Mesenchymal stem cell (in vitro differentiated cells and primary cell): ENCODE data around the gene NAV2.

Experiments
- DNase-seq: peaks from one replicate; pipeline ENCODE4 v3.0.0-alpha.2; 2013
- H2AFZ ChIP-seq: one replicate; pipeline ENCODE4 v1.6.1; 2013; ENCODE audit warnings: low read depth, mild to moderate bottlenecking, control low read depth, inconsistent platforms, low read length, moderate library complexity
- H2AK5ac ChIP-seq: 2 replicates; pipeline ENCODE4 v1.6.1; 2013; ENCODE audit warnings: low read length, moderate library complexity, mild to moderate bottlenecking, inconsistent platforms; ENCODE audit not compliant: severe bottlenecking
- H2BK120ac ChIP-seq: one replicate; pipeline ENCODE4 v1.6.1; 2013; ENCODE audit warnings: low read depth, mild to moderate bottlenecking, inconsistent platforms, low read length, moderate library complexity
- H2BK12ac ChIP-seq, 2 experiments: one replicate each; pipeline ENCODE4 v1.6.1; 2013; ENCODE audit warnings: inconsistent platforms in 2 of 2, low read length in 2 of 2, mild to moderate bottlenecking in 2 of 2, moderate library complexity in 2 of 2, control low read depth in 1 of 2
- H2BK15ac ChIP-seq: one replicate; pipeline ENCODE4 v1.6.1; 2013; ENCODE audit warnings: mild to moderate bottlenecking, low read depth, inconsistent platforms; ENCODE audit not compliant: poor library complexity, severe bottlenecking
- H2BK5ac ChIP-seq: 2 replicates; pipeline ENCODE4 v1.6.1; 2013; ENCODE audit warnings: low read depth, mild to moderate bottlenecking, low read length, control low read depth, inconsistent platforms; ENCODE audit not compliant: poor library complexity, severe bottlenecking
- H3K14ac ChIP-seq, 2 experiments: one replicate each; pipeline ENCODE4 v1.6.1; 2013; ENCODE audit warnings: inconsistent platforms in 2 of 2, low read length in 2 of 2, control low read depth in 1 of 2, mild to moderate bottlenecking in 1 of 2, moderate library complexity in 1 of 2
- H3K18ac ChIP-seq, 2 experiments: one replicate each; pipeline ENCODE4 v1.6.1; 2013; ENCODE audit warnings: inconsistent platforms in 2 of 2, low read length in 2 of 2, control low read depth in 1 of 2, low read depth in 1 of 2, mild to moderate bottlenecking in 1 of 2
- H3K23ac ChIP-seq, 2 experiments: one replicate each; pipeline ENCODE4 v1.6.1; 2013; ENCODE audit warnings: inconsistent platforms in 2 of 2, low read length in 2 of 2, mild to moderate bottlenecking in 2 of 2, moderate library complexity in 2 of 2, control low read depth in 1 of 2
- H3K27ac ChIP-seq: 2 replicates; pipeline ENCODE4 v1.5.1; 2013; ENCODE audit warnings: mild to moderate bottlenecking, moderate library complexity, low read length, control low read depth, inconsistent platforms; ENCODE audit not compliant: poor library complexity, severe bottlenecking
- H3K27me3 ChIP-seq, 2 experiments: 2 replicates each; pipeline versions ENCODE4 v1.6.1 to v1.7.0; 2013; ENCODE audit warnings: low read length in 2 of 2, mild to moderate bottlenecking in 2 of 2, moderate library complexity in 2 of 2, control low read depth in 1 of 2, inconsistent platforms in 1 of 2; ENCODE audit not compliant: control insufficient read depth in 1 of 2, insufficient read depth in 1 of 2
- H3K36me3 ChIP-seq, 2 experiments: 2 replicates each; pipeline versions ENCODE4 v1.6.1 to v1.7.0; 2013; ENCODE audit warnings: low read length in 2 of 2, control low read depth in 1 of 2, inconsistent platforms in 1 of 2, low read depth in 1 of 2, mild to moderate bottlenecking in 1 of 2; ENCODE audit not compliant: insufficient read depth in 2 of 2, control insufficient read depth in 1 of 2
- H3K4ac ChIP-seq, 2 experiments: one replicate each; pipeline ENCODE4 v1.6.1; 2013; ENCODE audit warnings: inconsistent platforms in 2 of 2, low read length in 2 of 2, mild to moderate bottlenecking in 2 of 2, moderate library complexity in 2 of 2, control low read depth in 1 of 2, low read depth in 1 of 2
- H3K4me1 ChIP-seq: 2 replicates; pipeline ENCODE4 v1.6.1; 2013; ENCODE audit warnings: low read depth, low read length, control low read depth; ENCODE audit not compliant: control insufficient read depth, insufficient read depth
- H3K4me2 ChIP-seq: 2 replicates; pipeline ENCODE4 v1.6.1; 2013; ENCODE audit warnings: low read length, mild to moderate bottlenecking, inconsistent platforms; ENCODE audit not compliant: poor library complexity, severe bottlenecking
- H3K4me3 ChIP-seq, 2 experiments: 2 replicates each; pipeline versions ENCODE4 v1.5.1 to v1.7.0; 2013; ENCODE audit warnings: low read length in 2 of 2, mild to moderate bottlenecking in 2 of 2, control low read depth in 1 of 2, low read depth in 1 of 2; ENCODE audit not compliant: insufficient read depth in 1 of 2
- H3K79me1 ChIP-seq: replicated peaks from 2 replicates; pipeline ENCODE4 v1.6.1; 2013; ENCODE audit warnings: mild to moderate bottlenecking, control low read depth, low read length, inconsistent platforms; ENCODE audit not compliant: poor library complexity, severe bottlenecking
- H3K9ac ChIP-seq: 2 replicates; pipeline ENCODE4 v1.7.0; 2013; ENCODE audit warnings: mild to moderate bottlenecking, low read length, moderate library complexity
- H3K9me3 ChIP-seq: 2 replicates; pipeline ENCODE4 v1.7.0; 2013; ENCODE audit warnings: mild to moderate bottlenecking, low read length; ENCODE audit not compliant: control insufficient read depth
- H4K8ac ChIP-seq: one replicate; pipeline ENCODE4 v1.6.1; 2013; ENCODE audit warnings: inconsistent platforms, mild to moderate bottlenecking, low read length, moderate library complexity
- H4K91ac ChIP-seq: one replicate; pipeline ENCODE4 v1.6.1; 2013; ENCODE audit warnings: mild to moderate bottlenecking, low read length, inconsistent platforms
- WGBS: methylation state at CpG from one replicate; pipeline ENCODE4 v1.1.7; 2013; ENCODE audit warnings: mixed read lengths; 5-methylcytosine and 5-hydroxymethylcytosine counted together

The NAV2 gene

DNA sequence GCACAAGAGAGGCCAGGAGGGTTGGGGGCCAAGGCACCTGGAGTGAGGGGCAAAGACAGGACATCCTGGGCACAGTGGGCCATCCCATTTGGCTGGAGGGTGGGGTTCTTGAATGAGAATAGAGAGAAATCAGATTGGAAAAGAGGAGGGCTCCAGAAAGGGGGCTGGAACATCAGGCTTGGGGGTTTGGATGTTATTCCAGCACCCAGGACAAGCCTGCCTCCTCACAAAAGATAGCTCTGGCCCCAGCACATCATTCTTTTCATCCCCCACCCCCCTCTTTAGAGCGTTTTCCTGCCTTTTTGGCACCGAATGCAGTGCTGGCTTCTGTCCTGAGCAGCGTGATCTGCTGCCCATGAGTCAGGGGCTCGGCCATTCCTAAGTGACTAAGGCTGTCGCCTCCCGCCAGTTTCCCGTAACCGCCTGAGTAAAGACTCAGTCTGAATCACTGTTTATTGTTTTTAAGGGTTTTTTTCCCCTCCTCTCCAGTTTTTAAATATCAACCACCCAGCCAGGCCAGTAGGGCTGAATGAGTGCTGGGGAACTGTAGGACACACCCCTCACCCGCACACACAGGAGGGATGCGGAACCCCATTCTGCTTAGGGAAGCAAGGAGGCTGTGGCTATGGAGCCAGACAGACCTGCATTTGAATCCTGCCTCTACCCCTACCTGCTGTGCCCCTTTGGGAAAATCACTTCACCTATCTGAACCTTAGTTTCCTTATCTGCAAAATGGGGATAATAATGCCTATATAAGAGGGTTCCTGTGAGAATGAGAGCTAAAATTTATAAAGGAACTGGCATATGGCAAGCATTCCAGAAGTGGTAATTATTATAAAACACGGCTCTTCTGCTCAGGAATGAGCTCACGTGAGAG, 32.4 kb upstream of the NAV2 start:
- Histone ChIP-seq H3K4me3 (peak overlapping the region in 1 of 2 experiments; percentile 6), H3K4me1 (peaks cover 13% of the 10 kb centered on the region), H3K23ac (no peak overlapping the region), H4K91ac (peak overlapping the region; percentile 70), H2BK15ac (peak overlapping the region; percentile 94), H3K79me1 (no peaks in the 10 kb centered on the region), H3K4me2 (peak overlapping the region; percentile 20), H3K27ac (peak overlapping the region; percentile 43), H2BK120ac (peak overlapping the region; percentile 83), H4K8ac (peak overlapping the region; percentile 35), H3K36me3 (no peaks in the 10 kb centered on the region), H3K18ac (peak overlapping the region; percentile 67 to 82), H3K14ac (no peak overlapping the region), H3K4ac (peak overlapping the region; percentile 68 to 75), H2AK5ac (peak overlapping the region; percentile 89), H3K9ac (peak overlapping the region; percentile 77), H3K9me3 (no peaks in the 10 kb centered on the region), H3K27me3 (no peaks in the 10 kb centered on the region), H2BK5ac (no peak overlapping the region), H2AFZ (no peak overlapping the region), H2BK12ac (peak overlapping the region; percentile 86 to 98)
- 20% methylated on average over 8 of the region's 12 CpGs for WGBS
- DNase-seq = peak; percentile 94

DNA sequence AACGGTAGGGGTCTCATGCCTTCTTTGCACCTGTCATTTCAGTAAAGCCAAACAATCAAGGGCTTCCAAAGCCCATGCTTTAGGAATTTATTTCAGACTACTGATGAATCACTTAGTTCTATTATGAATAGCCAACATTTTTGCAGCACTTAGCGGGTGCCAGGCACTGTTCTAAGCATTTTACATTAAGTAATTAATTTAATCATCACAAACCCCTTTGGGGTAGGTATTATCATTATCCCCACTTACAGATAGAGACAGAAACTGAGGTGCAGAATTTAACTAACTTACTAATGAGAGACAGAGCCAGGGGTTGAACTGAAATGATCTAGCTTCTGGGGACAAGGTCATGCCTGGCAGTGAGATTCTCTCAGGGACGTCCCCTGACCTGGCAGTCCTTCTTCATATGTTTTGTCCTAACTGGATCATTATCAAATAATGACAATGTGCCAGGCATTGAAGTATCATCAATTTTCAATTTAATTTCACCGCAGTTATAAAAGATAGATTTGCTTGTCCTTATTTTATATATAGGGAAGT, 31.7 kb upstream of the NAV2 start:
- no peak for DNase-seq
- Histone ChIP-seq H2BK120ac (no peak overlapping the region), H2AK5ac (no peak overlapping the region), H3K9me3 (no peaks in the 10 kb centered on the region), H2BK15ac (no peak overlapping the region), H3K18ac (no peak overlapping the region), H2BK5ac (no peak overlapping the region), H3K27me3 (no peaks in the 10 kb centered on the region), H3K4me2 (no peak overlapping the region), H4K8ac (no peak overlapping the region), H3K23ac (no peak overlapping the region), H3K36me3 (no peaks in the 10 kb centered on the region), H3K27ac (no peak overlapping the region), H3K4me3 (peak overlapping the region in 1 of 2 experiments; percentile 6), H3K14ac (no peak overlapping the region), H3K4me1 (peaks cover 13% of the 10 kb centered on the region), H3K4ac (no peak overlapping the region), H3K79me1 (no peaks in the 10 kb centered on the region), H2BK12ac (no peak overlapping the region), H3K9ac (peak overlapping the region; percentile 72), H2AFZ (no peak overlapping the region), H4K91ac (no peak overlapping the region)
- WGBS = 88% methylated on average over 1 of the region's 4 CpGs

DNA sequence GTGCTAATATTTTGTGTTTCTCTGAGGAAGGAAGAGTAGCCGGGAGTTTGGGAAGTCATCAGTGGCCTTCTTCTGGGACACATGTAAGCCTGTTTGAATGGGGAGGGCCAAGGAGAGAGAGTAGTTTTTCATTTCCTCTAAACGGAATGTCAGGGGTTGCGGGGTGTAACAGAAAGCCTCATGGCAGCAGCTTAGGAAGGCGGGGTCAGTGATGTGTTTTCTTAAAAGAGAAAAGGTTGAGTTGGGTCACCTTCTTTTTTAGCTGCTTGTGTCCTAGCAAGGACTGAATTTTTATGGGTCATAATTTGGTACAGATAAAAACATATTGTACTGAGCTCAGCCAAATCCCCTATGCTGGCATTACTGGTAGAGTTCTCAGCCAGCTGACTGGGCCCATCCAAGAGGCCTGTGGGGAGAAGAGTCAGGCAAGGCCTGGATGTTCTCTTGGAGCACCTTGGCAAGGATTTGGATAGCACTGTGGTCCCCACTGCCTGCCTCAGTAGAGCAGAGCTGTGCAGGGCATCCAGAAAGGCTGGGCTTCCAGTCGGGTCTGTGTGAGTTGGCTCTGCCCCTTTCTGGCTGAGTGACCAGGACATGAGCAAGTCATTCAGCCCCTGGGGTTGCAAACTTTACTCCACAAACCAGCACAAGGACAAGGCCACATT, 29.4 kb upstream of the NAV2 start:
- Histone ChIP-seq H3K4ac (no peak overlapping the region), H3K36me3 (no peaks in the 10 kb centered on the region), H3K4me3 (no peak overlapping the region), H3K27me3 (no peaks in the 10 kb centered on the region), H2BK5ac (no peak overlapping the region), H2BK15ac (no peak overlapping the region), H3K4me2 (no peak overlapping the region), H2AK5ac (no peak overlapping the region), H3K14ac (no peak overlapping the region), H2AFZ (no peak overlapping the region), H3K9ac (peak overlapping the region; percentile 63), H3K9me3 (no peaks in the 10 kb centered on the region), H3K79me1 (no peaks in the 10 kb centered on the region), H3K27ac (no peak overlapping the region), H2BK120ac (no peak overlapping the region), H4K91ac (no peak overlapping the region), H4K8ac (no peak overlapping the region), H3K4me1 (peaks cover 10% of the 10 kb centered on the region), H2BK12ac (no peak overlapping the region), H3K23ac (no peak overlapping the region), H3K18ac (peak overlapping the region in 1 of 2 experiments; percentile 16)
- WGBS = 85% methylated on average over 5 of the region's 5 CpGs
- DNase-seq = no peak

DNA sequence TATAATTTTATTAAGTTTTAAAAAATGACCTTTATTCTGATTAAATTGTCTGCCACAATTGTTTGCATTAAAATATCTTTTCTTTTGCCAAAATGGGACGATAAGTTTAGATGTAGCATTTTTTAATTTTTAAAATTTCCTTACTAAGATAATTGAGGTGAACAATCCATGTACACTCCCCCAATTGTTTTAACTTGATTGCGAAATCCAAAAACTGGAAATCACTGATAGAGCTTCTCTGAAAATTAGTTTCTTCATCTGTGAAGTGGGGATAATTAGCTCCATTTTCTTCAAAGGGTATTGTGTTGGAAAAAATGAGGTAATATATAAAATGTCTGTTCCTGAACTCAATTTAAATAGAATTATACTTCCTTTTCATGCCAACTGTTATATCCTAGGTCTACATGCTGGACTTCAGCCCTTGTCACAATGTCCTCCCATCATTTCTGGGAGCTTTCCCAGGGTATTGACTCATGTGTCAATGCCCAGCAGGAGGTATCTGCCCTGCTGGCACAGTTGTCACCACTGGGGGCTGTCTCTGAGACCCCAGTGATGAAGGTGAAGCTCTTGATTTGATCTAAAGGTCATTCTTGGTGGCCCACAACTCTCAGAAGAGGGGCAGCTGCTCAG, 28.7 kb upstream of the NAV2 start:
- Histone ChIP-seq H3K23ac (no peak overlapping the region), H3K4me3 (no peak overlapping the region), H2BK5ac (no peak overlapping the region), H3K4me2 (no peak overlapping the region), H3K9me3 (no peaks in the 10 kb centered on the region), H3K18ac (no peak overlapping the region), H3K4me1 (peaks cover 10% of the 10 kb centered on the region), H3K79me1 (no peaks in the 10 kb centered on the region), H2BK15ac (no peak overlapping the region), H4K91ac (no peak overlapping the region), H3K9ac (peak overlapping the region; percentile 63), H2AFZ (no peak overlapping the region), H3K14ac (no peak overlapping the region), H2AK5ac (no peak overlapping the region), H2BK120ac (no peak overlapping the region), H4K8ac (no peak overlapping the region), H3K36me3 (no peaks in the 10 kb centered on the region), H3K4ac (no peak overlapping the region), H3K27ac (no peak overlapping the region), H3K27me3 (no peaks in the 10 kb centered on the region), H2BK12ac (peak overlapping the region in 1 of 2 experiments; percentile 12)
- WGBS = no CpG with 5 or more reads among the region's 2 CpGs
- no peak for DNase-seq
